ENCODE results near the gene CHORDC1.

Gene CHORDC1

GRCh38 chr11:90222459-90223247, at the start of gene CHORDC1:
CHORDC1 (minus strand) TSS chr11:90223049; CDS start chr11:90222954, 95 bp downstream.
- TF ChIP-seq ELF4 (IDR thresholded peaks at IDR 0.05): peak; percentile 46; the same call in 1 of the 2 replicates
- no peak for TF ChIP-seq HDGF (IDR thresholded peaks at IDR 0.05; ENCODE audit: borderline replicate concordance)
- TF ChIP-seq FOXM1 (IDR thresholded peaks at IDR 0.05; ENCODE audit: borderline replicate concordance): no peak
- TF ChIP-seq CTBP1 (IDR thresholded peaks at IDR 0.05; ENCODE audit: borderline replicate concordance): no peak
- no peak for TF ChIP-seq SP1 (IDR thresholded peaks at IDR 0.05)
- TF ChIP-seq TARDBP (IDR thresholded peaks at IDR 0.05): no peak
- ChIA-PET POLR2A (interaction anchor here (0.8 to 1.4 kb wide), 4 partner anchors 8 to 22 kb away, joined by 3 to 6 read pairs (median 4); no protein-coding TSS in a partner anchor), CTCF (no interaction called here)
- DNase-seq (ENCODE audit: extremely low spot score): peak; percentile 79

DNA sequence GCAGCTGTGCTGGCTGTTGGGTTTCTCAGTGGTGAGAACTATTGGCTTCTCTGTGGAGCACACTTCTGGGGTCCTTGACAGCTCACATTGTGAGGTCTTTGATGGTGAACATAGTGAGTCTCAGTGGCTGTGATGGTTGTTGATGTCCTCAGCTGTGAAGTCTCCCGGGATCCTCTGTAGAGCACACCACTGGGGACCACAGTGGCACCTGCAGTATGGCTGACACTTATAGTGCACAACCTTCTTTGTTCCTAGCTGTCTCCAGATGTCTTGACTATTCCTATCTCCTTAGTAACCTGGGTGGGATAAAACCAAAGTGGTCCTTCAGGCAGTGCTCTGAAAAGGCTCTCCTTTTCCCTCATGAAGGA, 34.3 kb upstream of the CHORDC1 start:
- CTCF ChIA-PET: no interaction called here
- POLR2A ChIA-PET: no interaction called here
- DNase-seq (ENCODE audit: extremely low spot score): no peak
- no peak for TF ChIP-seq FOXK2 (IDR thresholded peaks at IDR 0.05)
- no peak for TF ChIP-seq TARDBP (IDR thresholded peaks at IDR 0.05)
- TF ChIP-seq ARNT (IDR thresholded peaks at IDR 0.05): no peak
- no peak for TF ChIP-seq PKNOX1 (IDR thresholded peaks at IDR 0.05)
- TF ChIP-seq LEF1 (IDR thresholded peaks at IDR 0.05; ENCODE audit: borderline replicate concordance): no peak
- no peak for TF ChIP-seq ELF4 (IDR thresholded peaks at IDR 0.05)
- no peak for TF ChIP-seq FOXM1 (IDR thresholded peaks at IDR 0.05; ENCODE audit: borderline replicate concordance)
- TF ChIP-seq NFRKB (IDR thresholded peaks at IDR 0.05): no peak
- TF ChIP-seq BHLHE40 (IDR thresholded peaks at IDR 0.05; ENCODE audit: borderline replicate concordance): no peak
- no peak for TF ChIP-seq HDGF (IDR thresholded peaks at IDR 0.05; ENCODE audit: borderline replicate concordance)
- no peak for TF ChIP-seq ZNF384 (IDR thresholded peaks at IDR 0.05)
- TF ChIP-seq CTBP1 (IDR thresholded peaks at IDR 0.05; ENCODE audit: borderline replicate concordance): no peak
- no peak for TF ChIP-seq L3MBTL2 (conservative IDR thresholded peaks at IDR 0.05)
- TF ChIP-seq FOXA1 (IDR thresholded peaks at IDR 0.05): no peak
- no peak for TF ChIP-seq SP1 (IDR thresholded peaks at IDR 0.05)
- no peak for TF ChIP-seq SUZ12 (IDR thresholded peaks at IDR 0.05)

DNA sequence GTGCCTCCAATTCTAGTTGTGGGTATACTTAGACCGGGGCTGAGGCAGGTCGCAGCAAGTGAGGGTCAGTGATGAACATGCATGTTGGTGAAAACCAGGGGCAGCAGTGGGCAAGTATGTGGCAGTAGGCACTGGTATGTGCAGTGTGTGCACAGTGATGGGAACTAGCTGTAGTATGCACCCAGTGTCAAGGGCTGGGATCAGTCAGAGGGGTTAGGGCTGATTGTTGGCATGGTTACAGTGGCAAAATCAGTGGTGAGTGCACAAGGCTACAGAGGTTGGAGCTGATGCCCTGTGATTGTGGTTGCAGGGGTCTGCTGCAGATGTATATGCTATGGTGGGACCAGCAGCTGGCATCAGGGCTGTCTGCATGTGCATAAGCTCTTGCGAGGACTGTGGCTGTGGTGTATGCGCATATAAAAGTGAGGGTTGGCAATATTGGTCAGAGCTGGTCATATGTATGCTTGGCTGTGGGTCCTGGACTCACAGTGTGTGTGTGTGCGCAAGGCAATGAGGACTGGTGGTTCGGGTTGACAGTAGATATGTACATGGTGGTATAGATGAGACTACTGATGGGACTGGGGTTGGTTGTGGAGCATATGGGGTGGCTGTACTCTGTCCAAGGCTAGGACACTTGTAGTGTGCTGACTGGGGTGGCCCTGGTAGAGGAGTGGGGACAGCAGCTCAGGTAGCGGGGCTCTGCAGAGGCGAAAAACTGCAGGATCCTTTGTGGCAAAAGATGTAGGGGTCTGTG, 33.7 kb upstream of the CHORDC1 start:
- TF ChIP-seq ARNT (IDR thresholded peaks at IDR 0.05): no peak
- no peak for TF ChIP-seq FOXK2 (IDR thresholded peaks at IDR 0.05)
- TF ChIP-seq SP1 (IDR thresholded peaks at IDR 0.05): no peak
- no peak for TF ChIP-seq ELF4 (IDR thresholded peaks at IDR 0.05)
- no peak for TF ChIP-seq HDGF (IDR thresholded peaks at IDR 0.05; ENCODE audit: borderline replicate concordance)
- no peak for TF ChIP-seq FOXM1 (IDR thresholded peaks at IDR 0.05; ENCODE audit: borderline replicate concordance)
- no peak for TF ChIP-seq LEF1 (IDR thresholded peaks at IDR 0.05; ENCODE audit: borderline replicate concordance)
- no peak for TF ChIP-seq NFRKB (IDR thresholded peaks at IDR 0.05)
- TF ChIP-seq TARDBP (IDR thresholded peaks at IDR 0.05): no peak
- no peak for DNase-seq (ENCODE audit: extremely low spot score)
- CTCF ChIA-PET: interaction anchor here (0.7 kb wide), 1 partner anchor 20 kb away, joined by 3 read pairs; no protein-coding TSS in a partner anchor
- POLR2A ChIA-PET: no interaction called here

- no peak for DNase-seq (ENCODE audit: extremely low spot score)
- TF ChIP-seq CTBP1 (IDR thresholded peaks at IDR 0.05; ENCODE audit: borderline replicate concordance) (no peak), HDGF (IDR thresholded peaks at IDR 0.05; ENCODE audit: borderline replicate concordance) (no peak), ARNT (IDR thresholded peaks at IDR 0.05) (no peak), ZNF384 (IDR thresholded peaks at IDR 0.05) (no peak), TARDBP (IDR thresholded peaks at IDR 0.05) (no peak), L3MBTL2 (conservative IDR thresholded peaks at IDR 0.05) (no peak), NFRKB (IDR thresholded peaks at IDR 0.05) (no peak), BHLHE40 (IDR thresholded peaks at IDR 0.05; ENCODE audit: borderline replicate concordance) (no peak), PKNOX1 (IDR thresholded peaks at IDR 0.05) (no peak), FOXK2 (IDR thresholded peaks at IDR 0.05) (no peak), LEF1 (IDR thresholded peaks at IDR 0.05; ENCODE audit: borderline replicate concordance) (no peak), ELF4 (IDR thresholded peaks at IDR 0.05) (no peak), SP1 (IDR thresholded peaks at IDR 0.05) (no peak), SUZ12 (IDR thresholded peaks at IDR 0.05) (no peak)
- ChIA-PET CTCF (no interaction called here), POLR2A (no interaction called here)
Observed at GRCh38 chr11:90254065-90254464, 31.2 kb upstream of the CHORDC1 start.

DNA sequence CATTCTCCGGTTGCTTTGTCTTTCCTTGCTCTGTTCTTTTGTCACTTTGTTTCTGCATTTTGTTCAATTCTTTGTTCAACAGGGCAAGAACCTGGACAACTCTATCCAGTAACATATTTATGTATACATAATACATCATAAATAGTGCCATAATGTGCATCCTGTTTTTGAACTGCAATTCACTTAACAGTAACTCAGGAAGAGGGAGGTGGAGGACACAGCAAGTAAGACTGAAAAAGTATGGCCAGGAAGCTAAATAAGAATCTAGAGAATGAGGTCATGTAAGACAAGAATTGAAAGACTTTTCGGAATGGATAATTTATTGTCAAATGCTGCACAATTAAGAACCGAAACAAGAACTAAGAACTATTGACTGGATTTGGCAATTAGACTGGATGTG, 29.2 kb upstream of the CHORDC1 start:
- ChIA-PET POLR2A (no interaction called here), CTCF (no interaction called here)
- TF ChIP-seq LEF1 (IDR thresholded peaks at IDR 0.05; ENCODE audit: borderline replicate concordance) (no peak), ZNF384 (IDR thresholded peaks at IDR 0.05) (no peak), NFRKB (IDR thresholded peaks at IDR 0.05) (no peak), FOXM1 (IDR thresholded peaks at IDR 0.05; ENCODE audit: borderline replicate concordance) (no peak), BHLHE40 (IDR thresholded peaks at IDR 0.05; ENCODE audit: borderline replicate concordance) (no peak), SUZ12 (IDR thresholded peaks at IDR 0.05) (no peak), L3MBTL2 (conservative IDR thresholded peaks at IDR 0.05) (no peak), ELF4 (IDR thresholded peaks at IDR 0.05) (no peak), CTBP1 (IDR thresholded peaks at IDR 0.05; ENCODE audit: borderline replicate concordance) (no peak)
- DNase-seq (ENCODE audit: extremely low spot score): no peak

GRCh38 chr11:90251599-90251998, 28.8 kb upstream of the CHORDC1 start:
- CTCF ChIA-PET: no interaction called here
- DNase-seq (ENCODE audit: extremely low spot score): no peak
- POLR2A ChIA-PET: no interaction called here
- TF ChIP-seq LEF1 (IDR thresholded peaks at IDR 0.05; ENCODE audit: borderline replicate concordance): no peak
- no peak for TF ChIP-seq BHLHE40 (IDR thresholded peaks at IDR 0.05; ENCODE audit: borderline replicate concordance)
- TF ChIP-seq FOXA1 (IDR thresholded peaks at IDR 0.05): no peak
- no peak for TF ChIP-seq HDGF (IDR thresholded peaks at IDR 0.05; ENCODE audit: borderline replicate concordance)
- TF ChIP-seq ELF4 (IDR thresholded peaks at IDR 0.05): no peak
- TF ChIP-seq L3MBTL2 (conservative IDR thresholded peaks at IDR 0.05): no peak
- TF ChIP-seq SUZ12 (IDR thresholded peaks at IDR 0.05): no peak
- TF ChIP-seq SP1 (IDR thresholded peaks at IDR 0.05): no peak
- no peak for TF ChIP-seq FOXM1 (IDR thresholded peaks at IDR 0.05; ENCODE audit: borderline replicate concordance)
- TF ChIP-seq CTBP1 (IDR thresholded peaks at IDR 0.05; ENCODE audit: borderline replicate concordance): no peak
- TF ChIP-seq FOXK2 (IDR thresholded peaks at IDR 0.05): no peak
- TF ChIP-seq NFRKB (IDR thresholded peaks at IDR 0.05): no peak
- TF ChIP-seq ZNF384 (IDR thresholded peaks at IDR 0.05): no peak
- TF ChIP-seq PKNOX1 (IDR thresholded peaks at IDR 0.05): no peak
- TF ChIP-seq ARNT (IDR thresholded peaks at IDR 0.05): no peak
- TF ChIP-seq TARDBP (IDR thresholded peaks at IDR 0.05): no peak

Data from HEK293T (cell line).